ENCODE results near the gene ABI3.
"Not testable (repeated sequence)": the region's sequence is repeated elsewhere in the genome, so short reads cannot be mapped to it uniquely, and the experiment has no call there.

ABI3 gene

GRCh38 chr17:49259663-49260010 is 49.1 kb downstream of the ABI3 start:
- Histone ChIP-seq H3K4me1 (peaks cover 0 to 9% (median 4%) of the 10 kb centered on the region in 4 donors), H3K27me3 (no peaks in the 10 kb centered on the region), H3K27ac (peak overlapping the region; percentile 69 to 84), H3K9me3 (no peaks in the 10 kb centered on the region), H3K36me3 (no peaks in the 10 kb centered on the region), H3K4me3 (peak overlapping the region; percentile 56 to 77)
- intact Hi-C loops (cut with DNase I; ENCODE audit: low total_unique reads) = no loop called here
- no peak for DNase-seq
- TF ChIP-seq CTCF (IDR thresholded peaks at IDR 0.05) = no peak

GRCh38 chr17:49260011-49260816 is 49.7 kb downstream of the ABI3 start:
- Histone ChIP-seq H3K27me3 (no peaks in the 10 kb centered on the region), H3K9me3 (no peaks in the 10 kb centered on the region), H3K4me3 (peak overlapping the region; percentile 56 to 77), H3K36me3 (no peaks in the 10 kb centered on the region), H3K27ac (peak overlapping the region; percentile 69 to 84), H3K4me1 (peaks cover 0 to 9% (median 4%) of the 10 kb centered on the region in 4 donors)
- DNase-seq = peak; percentile 53 to 73
- no peak for TF ChIP-seq CTCF (IDR thresholded peaks at IDR 0.05)
- intact Hi-C loops (cut with DNase I; ENCODE audit: low total_unique reads) = no loop called here

GRCh38 chr17:49260817-49261291 is 50.3 kb downstream of the ABI3 start:
- H3K4me3 ChIP-seq = peak overlapping the region; percentile 56 to 77
- no peaks in the 10 kb centered on the region for H3K36me3 ChIP-seq
- H3K27ac ChIP-seq = peak overlapping the region; percentile 69 to 84
- no peak for TF ChIP-seq CTCF (IDR thresholded peaks at IDR 0.05)
- H3K4me1 ChIP-seq = peaks cover 0 to 9% (median 4%) of the 10 kb centered on the region in 4 donors
- intact Hi-C loops (cut with DNase I; ENCODE audit: low total_unique reads) = no loop called here
- H3K27me3 ChIP-seq = no peaks in the 10 kb centered on the region
- no peaks in the 10 kb centered on the region for H3K9me3 ChIP-seq
- peak in 1 of 2 donors; percentile 71 for DNase-seq

- intact Hi-C loops (cut with DNase I; ENCODE audit: low total_unique reads); H3K27me3 ChIP-seq; H3K27ac ChIP-seq; DNase-seq; H3K9me3 ChIP-seq; H3K4me1 ChIP-seq; H3K36me3 ChIP-seq; H3K4me3 ChIP-seq: not testable (repeated sequence)
These were observed 51.0 kb downstream of the ABI3 start for GRCh38 chr17:49261540-49261939.

GRCh38 chr17:49266233-49266632 is 55.7 kb downstream of the ABI3 start:
- Histone ChIP-seq H3K9me3 (no peaks in the 10 kb centered on the region), H3K36me3 (no peaks in the 10 kb centered on the region), H3K27ac (no peak overlapping the region), H3K4me1 (no peaks in the 10 kb centered on the region), H3K4me3 (no peak overlapping the region), H3K27me3 (peaks cover 0 to 11% of the 10 kb centered on the region in 2 donors)
- TF ChIP-seq CTCF (IDR thresholded peaks at IDR 0.05) = no peak
- DNase-seq = no peak
- intact Hi-C loops (cut with DNase I; ENCODE audit: low total_unique reads) = no loop called here

- no peak for TF ChIP-seq CTCF (IDR thresholded peaks at IDR 0.05)
- no peak for DNase-seq
- Histone ChIP-seq H3K4me1 (no peaks in the 10 kb centered on the region), H3K36me3 (no peaks in the 10 kb centered on the region), H3K4me3 (no peak overlapping the region), H3K9me3 (no peaks in the 10 kb centered on the region), H3K27ac (no peak overlapping the region), H3K27me3 (peaks cover 0 to 11% of the 10 kb centered on the region in 2 donors)
- intact Hi-C loops (cut with DNase I; ENCODE audit: low total_unique reads) = no loop called here
These were observed 57.4 kb downstream of the ABI3 start for GRCh38 chr17:49267912-49268311.
